NK-92 (cell line): ENCODE results near the gene S100B.
"Not testable (repeated sequence)": the region's sequence is repeated elsewhere in the genome, so short reads cannot be mapped to it uniquely, and the experiment has no call there.

ENCODE experiments used
- DNase-seq: peaks from one replicate; lab custom pipeline; 2025; ENCODE audit not compliant: unreplicated experiment; lab: John Stamatoyannopoulos, UW

The S100B gene

DNA sequence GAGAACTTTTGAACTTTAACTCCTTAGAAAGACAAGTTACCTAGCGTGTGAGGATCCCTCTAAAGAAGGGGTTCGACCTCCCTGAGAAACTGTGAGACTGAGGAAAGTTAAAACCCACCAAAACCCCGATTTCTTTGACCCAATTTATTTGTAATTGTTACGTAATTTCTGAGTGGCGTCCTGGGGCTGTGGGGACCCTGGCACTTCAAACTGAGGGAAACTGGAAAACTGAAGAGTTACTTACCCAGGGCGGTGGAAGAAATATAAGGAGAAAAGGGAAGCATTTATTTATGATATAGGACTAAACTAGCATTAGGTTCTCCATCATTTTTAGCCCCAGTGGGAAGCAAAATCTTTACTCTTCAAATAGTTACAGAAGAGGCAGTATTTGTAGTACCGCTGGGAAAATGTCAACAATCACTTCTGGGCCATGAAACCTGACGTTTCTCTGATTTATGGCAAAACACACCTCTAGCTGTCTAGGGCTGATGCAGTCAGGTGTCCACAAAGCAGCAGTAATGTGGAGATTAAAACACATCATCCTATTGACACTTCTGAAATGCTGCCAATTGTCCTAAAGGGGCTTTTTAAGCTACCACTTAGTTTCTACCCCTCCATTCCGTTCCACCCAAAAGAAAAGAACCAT is 430 bp downstream of the S100B start:
- no peak for DNase-seq

- no peak for DNase-seq
Measured at GRCh38 chr21:46603228-46603627, 1.7 kb downstream of the S100B start.

- DNase-seq: no peak
Measured at GRCh38 chr21:46600978-46601377, 3.9 kb downstream of the S100B start.

DNA sequence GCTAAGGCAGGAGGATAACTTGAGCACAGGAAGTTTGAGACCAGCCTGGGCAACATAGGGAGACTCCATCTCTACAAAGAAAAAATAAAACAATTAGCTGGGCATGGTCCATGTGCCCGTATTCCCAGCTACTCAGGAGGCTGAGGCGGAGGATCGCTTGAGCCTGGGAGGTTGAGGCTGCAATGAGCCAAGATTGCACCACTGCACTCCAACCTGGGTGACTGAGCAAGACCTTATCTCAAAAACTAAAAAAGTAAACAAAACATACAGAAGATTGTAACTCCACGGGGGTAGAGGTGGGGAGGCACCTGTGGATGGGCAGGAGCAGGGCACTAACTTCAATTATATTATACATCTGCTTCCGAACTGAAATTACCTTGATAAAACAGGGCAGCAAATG is 4.6 kb downstream of the S100B start:
- DNase-seq: no peak

DNA sequence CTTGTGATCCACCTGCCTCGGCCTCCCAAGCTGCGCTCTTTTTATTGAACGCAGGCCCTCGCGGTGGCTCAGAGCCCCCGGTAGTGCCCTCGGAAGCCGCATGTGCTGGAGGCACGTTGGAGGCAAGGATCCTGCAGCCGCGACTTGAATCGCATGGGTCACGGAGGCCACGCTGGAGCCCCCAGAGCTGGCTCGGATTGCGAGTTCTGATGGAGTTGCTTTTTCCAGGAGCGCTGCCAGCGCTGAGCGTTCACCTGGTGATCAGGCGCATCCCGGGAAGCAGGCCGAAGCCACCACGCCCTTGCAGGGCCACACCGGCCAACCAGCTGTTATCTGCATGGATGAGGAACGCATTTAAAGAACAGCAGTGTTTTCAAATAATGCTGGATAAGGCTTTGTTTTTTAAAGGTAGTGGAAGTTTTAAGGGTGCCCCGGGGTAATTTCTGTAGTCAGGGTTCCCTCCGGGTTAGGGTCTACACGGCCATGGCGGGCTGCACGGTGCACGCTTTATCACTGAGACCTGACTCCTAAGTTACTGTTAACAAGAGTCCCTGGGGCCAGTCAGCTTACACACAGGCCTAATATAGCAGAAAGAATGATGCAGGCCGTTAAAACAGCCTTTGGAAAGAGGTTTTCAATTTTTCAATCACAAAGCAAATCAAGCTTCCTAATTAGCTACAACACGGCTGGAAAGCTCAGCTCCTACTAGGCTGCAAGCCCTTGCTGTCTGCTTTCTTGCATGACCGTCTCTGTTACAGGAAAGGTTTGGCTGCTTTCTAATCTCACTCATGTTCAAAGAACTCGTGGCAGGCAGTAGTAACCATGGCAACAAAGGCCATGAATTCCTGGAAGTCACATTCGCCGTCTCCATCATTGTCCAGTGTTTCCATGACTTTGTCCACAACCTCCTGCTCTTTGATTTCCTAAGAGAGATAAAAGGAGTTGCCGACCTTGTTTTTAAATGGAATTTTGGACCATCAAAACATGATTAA is 6.0 kb downstream of the S100B start:
- DNase-seq: no peak

- no peak for DNase-seq
Measured at GRCh38 chr21:46597896-46598343, 7.0 kb downstream of the S100B start.

GRCh38 chr21:46597031-46597430 is 7.9 kb downstream of the S100B start:
- DNase-seq: no peak

GRCh38 chr21:46596201-46596600 is 8.7 kb downstream of the S100B start:
- no peak for DNase-seq

GRCh38 chr21:46594276-46594675 is 10.6 kb downstream of the S100B start:
- DNase-seq: no peak

GRCh38 chr21:46585191-46585953 is 19.5 kb downstream of the S100B start:
- no peak for DNase-seq

- DNase-seq: no peak
Measured at GRCh38 chr21:46581780-46582307, 23.0 kb downstream of the S100B start.

DNA sequence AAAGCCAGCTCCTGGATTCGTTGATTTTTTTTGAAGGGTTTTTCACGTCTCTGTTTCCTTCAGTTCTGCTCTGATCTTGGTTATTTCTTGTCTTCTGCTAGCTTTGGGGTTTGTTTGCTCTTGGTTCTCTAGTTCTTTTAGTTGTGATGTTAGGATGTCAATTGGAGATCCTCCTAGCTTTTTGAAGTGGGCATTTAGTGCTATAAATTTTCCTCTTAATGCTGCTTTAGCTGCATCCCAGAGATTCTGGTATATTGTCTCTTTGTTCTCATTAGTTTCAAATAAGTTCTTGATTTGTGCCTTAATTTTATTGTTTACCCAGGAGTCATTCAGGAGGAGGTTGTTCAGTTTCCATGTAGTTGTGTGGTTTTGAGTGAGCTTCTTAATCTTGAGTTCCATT is 25.5 kb downstream of the S100B start:
- DNase-seq: not testable (repeated sequence)

DNA sequence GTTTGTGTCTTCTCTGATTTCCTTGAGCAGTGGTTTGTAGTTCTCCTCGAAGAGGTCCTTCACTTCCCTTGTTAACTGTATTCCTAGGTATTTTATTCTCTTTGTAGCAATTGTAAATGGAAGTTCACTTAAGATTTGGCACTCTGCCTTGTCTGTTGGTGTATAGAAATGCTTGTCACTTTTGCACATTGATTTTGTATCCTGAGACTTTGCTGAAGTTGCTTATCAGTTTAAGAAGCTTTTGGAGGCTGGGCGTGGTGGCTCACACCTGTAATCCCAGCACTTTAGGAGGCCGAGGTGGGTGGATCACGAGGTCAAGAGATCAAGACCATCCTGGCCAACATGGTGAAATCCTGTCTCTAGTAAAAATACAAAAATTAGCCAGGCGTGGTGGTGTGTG is 27.1 kb downstream of the S100B start:
- DNase-seq: not testable (repeated sequence)

DNA sequence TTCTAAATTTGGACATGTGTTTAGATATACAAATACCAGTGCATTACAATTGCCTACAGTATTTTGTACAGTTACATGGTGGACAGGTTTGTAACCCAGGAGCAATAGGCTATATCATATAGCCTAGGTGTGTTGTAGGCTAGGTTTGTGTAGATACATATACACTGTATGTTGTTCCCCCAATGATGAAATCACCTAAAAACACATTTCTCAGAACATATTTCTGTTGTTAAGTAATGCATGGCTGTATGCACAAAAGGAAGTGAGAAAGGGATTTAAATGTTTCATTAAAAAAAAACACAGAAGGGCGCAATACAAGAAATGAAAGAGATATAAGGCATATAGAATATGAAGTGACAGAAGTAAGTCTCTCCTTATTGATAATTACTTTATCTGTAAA is 32.0 kb downstream of the S100B start:
- no peak for DNase-seq

- no peak for DNase-seq
Measured at GRCh38 chr21:46570631-46571030, 34.3 kb downstream of the S100B start.

GRCh38 chr21:46570119-46570518 is 34.8 kb downstream of the S100B start:
- DNase-seq: no peak

DNA sequence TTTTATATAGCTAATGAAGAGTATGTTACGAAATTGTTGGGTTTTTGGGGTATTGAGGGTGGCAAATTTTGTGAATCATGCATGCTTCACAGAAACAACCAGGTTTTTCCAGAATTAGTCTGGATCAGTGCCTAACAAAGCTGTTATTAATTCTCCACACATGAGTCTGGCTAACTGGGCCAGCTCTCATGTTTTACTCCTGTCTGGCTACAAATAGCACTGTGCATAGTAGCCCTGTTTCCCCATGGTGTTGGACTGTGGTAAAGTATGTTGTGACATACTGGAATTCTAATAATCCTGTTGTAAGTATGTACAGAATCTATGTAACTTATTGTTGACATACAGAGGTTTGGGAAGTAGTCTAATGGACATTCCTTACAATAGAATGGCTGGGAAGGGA is 35.8 kb downstream of the S100B start:
- no peak for DNase-seq

DNA sequence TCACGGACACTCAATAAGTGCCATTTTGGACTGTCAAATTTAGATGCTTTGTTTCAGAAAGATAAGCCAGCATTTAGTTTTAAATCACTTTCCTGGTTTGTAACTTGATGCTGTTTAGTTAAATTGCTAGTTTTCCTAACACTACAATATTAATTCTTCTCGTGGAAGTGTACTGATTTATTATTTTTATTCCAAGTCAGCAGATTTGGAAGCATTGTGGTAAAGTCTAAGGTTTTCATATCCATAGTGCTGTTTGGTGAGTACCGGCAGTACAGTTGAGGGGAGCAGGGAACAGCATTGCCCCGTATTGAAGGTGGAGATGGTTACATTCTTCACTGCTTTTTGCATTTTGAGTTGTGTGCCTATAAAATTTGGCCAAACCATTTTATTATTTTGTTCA is 36.3 kb downstream of the S100B start:
- DNase-seq: no peak

DNA sequence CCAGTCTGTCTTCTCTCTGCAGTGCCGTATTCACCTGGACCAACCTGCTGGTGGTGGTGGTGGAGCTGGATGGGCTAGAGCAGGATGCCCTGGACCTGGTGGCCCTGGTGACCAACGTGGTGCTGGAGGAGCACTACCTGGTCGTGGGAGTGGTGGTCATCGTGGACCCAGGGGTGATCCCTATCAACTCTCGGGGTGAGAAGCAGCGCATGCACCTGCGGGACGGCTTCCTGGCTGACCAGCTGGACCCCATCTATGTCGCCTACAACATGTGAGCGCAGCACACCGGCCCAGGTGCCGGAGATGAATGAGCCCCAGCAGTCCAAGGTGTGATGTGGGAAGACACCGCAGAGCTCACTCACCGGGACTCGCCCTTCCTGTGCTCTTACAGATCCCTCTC is 37.5 kb downstream of the S100B start:
- no peak for DNase-seq

DNA sequence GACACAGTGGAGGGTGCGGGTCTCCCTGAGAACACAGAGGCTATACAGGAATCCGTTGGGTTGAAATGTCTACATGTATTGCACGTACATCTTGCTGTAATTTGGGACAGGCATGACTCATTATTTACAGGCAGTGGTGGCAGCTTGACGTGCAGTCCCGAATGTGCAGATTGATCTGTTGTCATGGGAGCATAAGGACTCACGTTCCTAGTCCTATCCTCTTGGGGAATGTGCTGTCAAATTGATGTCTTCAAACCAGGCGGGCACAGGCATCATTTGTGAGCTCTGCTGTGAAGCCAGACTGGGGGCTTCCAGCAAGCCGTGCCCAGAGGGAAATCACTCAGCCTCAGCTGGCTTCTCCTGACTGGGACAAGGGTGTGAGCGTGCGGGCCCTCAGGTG is 40.5 kb downstream of the S100B start:
- no peak for DNase-seq

DNA sequence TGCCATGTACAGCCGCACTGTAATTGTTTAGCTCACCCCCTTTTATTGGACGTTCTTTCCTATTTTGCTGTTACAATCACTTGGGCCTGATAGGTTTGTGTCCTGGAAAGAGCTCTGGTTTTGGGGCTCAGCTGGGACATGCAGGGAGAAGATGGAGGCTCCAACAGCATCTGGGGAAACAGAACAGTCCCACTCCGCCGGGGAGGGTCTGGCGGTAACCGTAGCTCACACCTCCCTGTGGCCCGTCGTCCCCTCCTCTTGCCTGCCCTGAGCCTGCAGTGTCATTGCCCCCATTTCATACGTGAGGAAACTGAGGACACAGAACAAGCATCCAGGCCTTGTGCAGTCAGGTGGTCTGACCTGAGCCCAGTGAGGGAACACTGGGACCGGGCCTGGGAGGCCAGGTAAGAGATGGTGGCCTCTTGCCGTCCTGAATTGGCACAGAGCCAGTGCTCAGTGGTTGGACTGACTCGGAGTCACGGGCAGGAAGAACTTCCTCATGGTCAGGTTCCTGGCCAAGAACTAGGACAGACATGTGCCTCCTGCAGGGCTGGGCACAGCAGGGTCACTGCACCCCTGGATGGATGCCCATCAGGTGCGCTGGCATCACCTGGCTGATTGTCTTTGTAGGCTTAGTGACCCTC is 41.8 kb downstream of the S100B start:
- no peak for DNase-seq
